ENCODE measurements around the gene SLC6A5. TPM values are rescaled to one million over a fixed set of nuclear protein-coding genes. Genes with fewer than 3 reads are reported as not detected.

Gene SLC6A5
- total RNA-seq, 4 donors from 2014 or later = not detected

- Histone ChIP-seq H3K36me3 (no peaks in the 10 kb centered on the region), H3K4me3 (no peak overlapping the region), H3K27ac (replicated peaks in 1 of 4) (no peak overlapping the region), H3K27me3 (peaks cover 0 to 42% (median 0%) of the 10 kb centered on the region in 4 donors), H3K4me1 (no peaks in the 10 kb centered on the region), H3K9me3 (no peaks in the 10 kb centered on the region)
- intact Hi-C loops (cut with DNase I) = no loop called here
- TF ChIP-seq POLR2AphosphoS5 (IDR thresholded peaks at IDR 0.05) = no peak
- TF ChIP-seq EP300 (IDR thresholded peaks at IDR 0.05) = no peak
- no peak for TF ChIP-seq POLR2A (IDR thresholded peaks at IDR 0.05; ENCODE audit: low read depth)
- no peak for TF ChIP-seq CTCF (IDR thresholded peaks at IDR 0.05)
- DNase-seq (ENCODE audit: extremely low spot score) = no peak
- 84% methylated on average over 3 of the region's 3 CpGs for WGBS
Observed at GRCh38 chr11:20590381-20590780, 9.0 kb upstream of the SLC6A5 start.

GRCh38 chr11:20592741-20593140 lies 6.7 kb upstream of the SLC6A5 start:
- H3K27me3 ChIP-seq = peaks cover 0 to 65% (median 15%) of the 10 kb centered on the region in 4 donors
- no peak overlapping the region for H3K27ac ChIP-seq (replicated peaks in 1 of 4)
- H3K4me3 ChIP-seq = no peak overlapping the region
- no peak for DNase-seq (ENCODE audit: extremely low spot score)
- H3K4me1 ChIP-seq = peaks cover 0 to 16% (median 13%) of the 10 kb centered on the region in 4 donors
- no peaks in the 10 kb centered on the region for H3K9me3 ChIP-seq
- intact Hi-C loops (cut with DNase I) = no loop called here
- no peak for TF ChIP-seq CTCF (IDR thresholded peaks at IDR 0.05)
- TF ChIP-seq POLR2A (IDR thresholded peaks at IDR 0.05; ENCODE audit: low read depth) = no peak
- TF ChIP-seq EP300 (IDR thresholded peaks at IDR 0.05) = no peak
- TF ChIP-seq POLR2AphosphoS5 (IDR thresholded peaks at IDR 0.05) = no peak
- H3K36me3 ChIP-seq = no peaks in the 10 kb centered on the region
- 67% methylated on average over 2 of the region's 2 CpGs for WGBS

GRCh38 chr11:20594274-20595061 lies 4.9 kb upstream of the SLC6A5 start:
- no peaks in the 10 kb centered on the region for H3K36me3 ChIP-seq
- DNase-seq (ENCODE audit: extremely low spot score) = no peak
- no peaks in the 10 kb centered on the region for H3K9me3 ChIP-seq
- peaks cover 0 to 74% (median 28%) of the 10 kb centered on the region in 4 donors for H3K27me3 ChIP-seq
- 82% methylated on average over 8 of the region's 8 CpGs for WGBS
- H3K27ac ChIP-seq (replicated peaks in 1 of 4) = no peak overlapping the region
- TF ChIP-seq EP300 (IDR thresholded peaks at IDR 0.05) = no peak
- no peak for TF ChIP-seq CTCF (IDR thresholded peaks at IDR 0.05)
- no peak for TF ChIP-seq POLR2AphosphoS5 (IDR thresholded peaks at IDR 0.05)
- no peak for TF ChIP-seq POLR2A (IDR thresholded peaks at IDR 0.05; ENCODE audit: low read depth)
- intact Hi-C loops (cut with DNase I) = no loop called here
- no peak overlapping the region for H3K4me3 ChIP-seq
- H3K4me1 ChIP-seq = peaks cover 0 to 24% (median 16%) of the 10 kb centered on the region in 4 donors

- no peaks in the 10 kb centered on the region for H3K36me3 ChIP-seq
- WGBS = 84% methylated on average over 5 of the region's 5 CpGs
- TF ChIP-seq CTCF (IDR thresholded peaks at IDR 0.05) (no peak), POLR2A (IDR thresholded peaks at IDR 0.05; ENCODE audit: low read depth) (no peak), EP300 (IDR thresholded peaks at IDR 0.05) (no peak), POLR2AphosphoS5 (IDR thresholded peaks at IDR 0.05) (no peak)
- peaks cover 0 to 24% (median 16%) of the 10 kb centered on the region in 4 donors for H3K4me1 ChIP-seq
- DNase-seq (ENCODE audit: extremely low spot score) = no peak
- intact Hi-C loops (cut with DNase I) = no loop called here
- H3K4me3 ChIP-seq = no peak overlapping the region
- H3K27ac ChIP-seq (replicated peaks in 1 of 4) = no peak overlapping the region
- H3K9me3 ChIP-seq = no peaks in the 10 kb centered on the region
- peaks cover 0 to 75% (median 33%) of the 10 kb centered on the region in 4 donors for H3K27me3 ChIP-seq
Observed at GRCh38 chr11:20595101-20595500, 4.3 kb upstream of the SLC6A5 start.
